Loucy (cell line): Measurements from ENCODE around the gene STRN4.

ENCODE experiments used
- H2AFZ ChIP-seq: fragments of 200-600 bp; sonication (generic); 2 replicates; pipeline ENCODE4 v1.6.0; 2016; ENCODE audit warnings: antibody characterized with exemption, mild to moderate bottlenecking, low read length, moderate library complexity
- H3F3A ChIP-seq: fragments of 200-600 bp; 2 replicates; pipeline ENCODE4 v1.6.0; 2016; ENCODE audit warnings: antibody characterized with exemption, low read depth, mild to moderate bottlenecking
- H3K27me3 ChIP-seq: fragments of 200-600 bp; sonication (generic); 2 replicates; pipeline ENCODE4 v1.6.1; 2014; ENCODE audit warnings: low read length, mild to moderate bottlenecking; ENCODE audit not compliant: insufficient read depth, poor library complexity, severe bottlenecking
- H3K36me3 ChIP-seq: fragments of 200-600 bp; sonication (generic); 2 replicates; pipeline ENCODE4 v1.6.1; 2016; ENCODE audit warnings: low read length; ENCODE audit not compliant: insufficient read depth
- H3K4me1 ChIP-seq: fragments of 200-600 bp; sonication (generic); 2 replicates; pipeline ENCODE4 v1.5.1; 2014; ENCODE audit warnings: low read length, mild to moderate bottlenecking; ENCODE audit not compliant: insufficient read depth, poor library complexity, severe bottlenecking
- H3K4me2 ChIP-seq: fragments of 200-600 bp; sonication (generic); 2 replicates; pipeline ENCODE4 v1.6.0; 2014; ENCODE audit warnings: antibody characterized with exemption, low read length, low read depth, mild to moderate bottlenecking; ENCODE audit not compliant: poor library complexity, severe bottlenecking
- H3K4me3 ChIP-seq: fragments of 200-600 bp; sonication (generic); 2 replicates; pipeline ENCODE4 v1.5.1; 2014; ENCODE audit warnings: low read length, mild to moderate bottlenecking, mixed read lengths; ENCODE audit not compliant: poor library complexity, severe bottlenecking
- H3K79me2 ChIP-seq: fragments of 200-600 bp; sonication (generic); 2 replicates; pipeline ENCODE4 v1.6.1; 2014; ENCODE audit warnings: low read length; ENCODE audit not compliant: insufficient read depth
- H3K9ac ChIP-seq: fragments of 200-600 bp; sonication (generic); 2 replicates; pipeline ENCODE4 v1.6.0; 2014; ENCODE audit warnings: mild to moderate bottlenecking, low read depth, low read length, moderate library complexity; ENCODE audit not compliant: poor library complexity, severe bottlenecking
- H3K9me2 ChIP-seq: fragments of 200-600 bp; sonication (generic); replicated peaks from 2 replicates; pipeline ENCODE4 v1.6.1; 2016; ENCODE audit warnings: low read depth, low read length, mixed read lengths
- H3K9me3 ChIP-seq: fragments of 200-600 bp; sonication (generic); 2 replicates; pipeline ENCODE4 v1.6.1; 2014; ENCODE audit warnings: mild to moderate bottlenecking, antibody characterized with exemption, low read length, low read depth; ENCODE audit not compliant: insufficient read depth
- H4K20me1 ChIP-seq: fragments of 200-600 bp; sonication (generic); 2 replicates; pipeline ENCODE4 v1.6.0; 2014; ENCODE audit warnings: antibody characterized with exemption, low read length, mild to moderate bottlenecking; ENCODE audit not compliant: insufficient read depth, poor library complexity, severe bottlenecking
- CTCF ChIP-seq: fragments of 200-600 bp; sonication (generic); conservative IDR thresholded peaks from 2 replicates; pipeline ENCODE4 v1.5.1; 2014; ENCODE audit warnings: mild to moderate bottlenecking, antibody characterized with exemption, low read length
- EZH2phosphoT487 ChIP-seq: fragments of 200-600 bp; IDR thresholded peaks from 2 replicates; pipeline ENCODE4 v1.6.1; 2018; ENCODE audit warnings: antibody characterized with exemption, mild to moderate bottlenecking, moderate library complexity, borderline replicate concordance

The STRN4 gene

DNA sequence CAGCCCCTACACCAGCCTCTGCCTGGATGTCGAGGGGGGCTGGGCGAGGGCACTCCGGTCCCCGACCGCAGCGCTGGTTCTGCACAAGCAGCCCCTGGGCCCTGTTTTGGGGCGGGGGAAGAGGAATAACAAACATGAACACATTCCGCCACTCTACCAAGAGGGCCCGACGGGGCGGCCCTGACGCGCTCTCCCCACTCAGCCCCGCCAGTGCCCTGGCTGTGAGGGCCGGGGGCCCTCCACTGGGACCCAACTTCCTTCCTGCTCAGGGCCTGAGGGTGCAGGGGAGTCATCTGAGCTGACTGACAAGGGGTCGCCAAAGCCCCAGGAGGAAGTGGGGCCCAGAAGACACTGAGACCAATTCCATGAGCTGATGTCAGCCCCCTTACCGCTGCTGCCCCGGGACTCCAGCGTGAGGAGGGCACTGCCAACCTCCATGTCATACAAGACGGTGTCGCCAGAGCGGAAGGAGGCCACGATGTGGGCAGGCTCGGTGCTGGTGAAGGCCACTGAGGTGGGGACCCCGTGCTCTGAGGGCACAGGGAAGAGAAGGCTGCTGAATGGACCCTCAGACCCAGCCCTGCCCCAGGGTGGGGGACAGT, 23.7 kb downstream of the STRN4 start:
- Histone ChIP-seq H3K9me2 (no peaks in the 10 kb centered on the region), H3K4me2 (peak overlapping the region; percentile 55), H4K20me1 (no peaks in the 10 kb centered on the region), H3K27me3 (no peaks in the 10 kb centered on the region), H3F3A (peaks cover 11% of the 10 kb centered on the region), H3K79me2 (peaks cover 4% of the 10 kb centered on the region; the same call in 1 of the 2 replicates), H3K4me3 (peak overlapping the region; percentile 15), H2AFZ (no peak overlapping the region), H3K9ac (peak overlapping the region; percentile 21), H3K9me3 (no peaks in the 10 kb centered on the region), H3K36me3 (peaks cover 73% of the 10 kb centered on the region; the same call in 1 of the 2 replicates), H3K4me1 (peaks cover 61% of the 10 kb centered on the region)
- no peak for TF ChIP-seq EZH2phosphoT487
- no peak for TF ChIP-seq CTCF

DNA sequence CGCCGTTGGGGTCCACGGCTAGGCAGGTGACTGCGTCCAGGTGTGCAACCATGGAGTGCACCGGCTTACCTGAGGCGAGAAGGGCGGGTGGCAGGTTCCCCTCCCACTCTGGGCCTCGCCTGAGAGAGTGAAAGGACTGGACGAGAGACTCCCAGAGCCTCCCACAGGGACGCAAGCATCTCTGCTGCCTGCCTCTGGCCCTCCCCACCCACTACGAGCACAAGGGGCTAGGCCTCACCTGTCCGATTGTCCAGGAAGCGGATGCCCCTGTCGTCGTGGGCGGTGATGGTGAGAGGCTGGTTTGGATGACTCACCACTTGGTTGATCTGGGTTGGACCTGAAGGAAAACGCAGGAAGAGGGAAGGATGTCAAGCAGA, 24.3 kb downstream of the STRN4 start:
- H3K4me2 ChIP-seq, result peak overlapping the region; percentile 55
- H3K4me3 ChIP-seq, result peak overlapping the region; percentile 15
- peaks cover 68% of the 10 kb centered on the region; the same call in 1 of the 2 replicates for H3K36me3 ChIP-seq
- no peaks in the 10 kb centered on the region for H3K9me3 ChIP-seq
- H3K9me2 ChIP-seq, result no peaks in the 10 kb centered on the region
- no peak for TF ChIP-seq EZH2phosphoT487
- no peak for TF ChIP-seq CTCF
- H2AFZ ChIP-seq, result no peak overlapping the region
- peaks cover 61% of the 10 kb centered on the region for H3K4me1 ChIP-seq
- peaks cover 11% of the 10 kb centered on the region for H3F3A ChIP-seq
- H3K27me3 ChIP-seq, result no peaks in the 10 kb centered on the region
- H3K79me2 ChIP-seq, result peaks cover 10% of the 10 kb centered on the region; the same call in 1 of the 2 replicates
- H3K9ac ChIP-seq, result peak overlapping the region; percentile 21
- H4K20me1 ChIP-seq, result no peaks in the 10 kb centered on the region

GRCh38 chr19:46721269-46722003, 24.8 kb downstream of the STRN4 start:
- no peak overlapping the region for H3K4me2 ChIP-seq
- H3K36me3 ChIP-seq, result peaks cover 63% of the 10 kb centered on the region; the same call in 1 of the 2 replicates
- peaks cover 3% of the 10 kb centered on the region for H4K20me1 ChIP-seq
- H3K79me2 ChIP-seq, result peaks cover 15% of the 10 kb centered on the region
- H3K4me1 ChIP-seq, result peaks cover 61% of the 10 kb centered on the region
- no peak overlapping the region for H2AFZ ChIP-seq
- no peaks in the 10 kb centered on the region for H3K9me2 ChIP-seq
- no peak overlapping the region for H3K4me3 ChIP-seq
- peak overlapping the region; percentile 21 for H3K9ac ChIP-seq
- TF ChIP-seq CTCF (peak; percentile 26; the same call in 1 of the 2 replicates), EZH2phosphoT487 (no peak)
- H3K9me3 ChIP-seq, result no peaks in the 10 kb centered on the region
- H3K27me3 ChIP-seq, result peaks cover 4% of the 10 kb centered on the region
- H3F3A ChIP-seq, result peaks cover 11% of the 10 kb centered on the region
